HCT116 (cell line): ENCODE measurements around the gene TAF9B. TPM values are rescaled to one million over a fixed set of nuclear protein-coding genes. Genes with fewer than 3 reads are reported as not detected.

Experiments
- ATAC-seq: fragments of 200-7000 bp; cut with Tn5 transposase; 2 replicates; pipeline ENCODE4 v1.9.1; 2020; ENCODE audit warnings: mild to moderate bottlenecking, moderate library complexity
- BruUV-seq: library from RNA; stranded (reverse); fragments of 400-500 nt; replicated peaks from 2 replicates; lab custom pipeline; 2021; lab: Mats Ljungman, UMichigan
- CTCF ChIA-PET: fragments of 300-600 bp; sonication (Branson Sonifier 250); formaldehyde crosslinking; loops from one replicate; lab custom pipeline; 2021; ENCODE audit warnings: antibody characterized with exemption; lab: Charles Lee
- POLR2A ChIA-PET: fragments of 300-600, 350-600 bp; sonication (Branson Sonifier 250); formaldehyde crosslinking; loops from one replicate; lab custom pipeline; 2021; ENCODE audit warnings: antibody characterized with exemption; lab: Charles Lee
- RAD21 ChIA-PET, 2 experiments: fragments of 300-600 bp; sonication (Branson Sonifier 250); formaldehyde crosslinking; loops; one replicate each; lab custom pipeline; 2023; ENCODE audit warnings: low total read pairs in 2 of 2; ENCODE audit not compliant: uncharacterized antibody in 2 of 2, unreplicated experiment in 2 of 2, low non-redundant PET in 1 of 2; lab: Charles Lee
- DNase-seq: peaks from one replicate; pipeline ENCODE4 v3.0.0-alpha.2; 2010; ENCODE audit warnings: low read depth, low spot score
- H2AFZ ChIP-seq: fragments of 200-600 bp; shearing (Covaris generic), sonication (generic); 2 replicates; pipeline ENCODE4 v1.6.1; 2017; ENCODE audit warnings: low read depth, mixed run types, mixed read lengths, antibody characterized with exemption, low read length; ENCODE audit not compliant: poor library complexity, severe bottlenecking
- H3K27ac ChIP-seq: 2 replicates; pipeline ENCODE4 v1.5.1; 2012; ENCODE audit warnings: low read depth, low read length
- H3K27me3 ChIP-seq: fragments of 200-600 bp; sonication (generic); 2 replicates; pipeline ENCODE4 v1.6.1; 2016; ENCODE audit warnings: mixed run types, low read length, mixed read lengths; ENCODE audit not compliant: insufficient read depth
- H3K36me3 ChIP-seq, 2 experiments: fragments of 200-500 bp in 1 of 2; fragments of 200-600 bp in 1 of 2; sonication (Bioruptor generic) in 1 of 2; sonication (generic) in 1 of 2; 2 replicates each; pipeline versions ENCODE4 v1.5.1 to v1.6.1; 2014 to 2016; ENCODE audit warnings: low read length in 2 of 2, inconsistent platforms in 1 of 2, mixed read lengths in 1 of 2, mixed run types in 1 of 2; ENCODE audit not compliant: insufficient read depth in 2 of 2, control insufficient read depth in 1 of 2
- H3K4me1 ChIP-seq, 2 experiments: fragments of 200-600 bp in 1 of 2; sonication (generic) in 1 of 2; 2 replicates each; pipeline versions ENCODE4 v1.5.1 to v1.6.1; 2012 to 2017; ENCODE audit warnings: low read length in 2 of 2, inconsistent platforms in 1 of 2, mild to moderate bottlenecking in 1 of 2, mixed read lengths in 1 of 2, mixed run types in 1 of 2, moderate library complexity in 1 of 2; ENCODE audit not compliant: insufficient read depth in 2 of 2, control insufficient read depth in 1 of 2
- H3K4me2 ChIP-seq: fragments of 200-600 bp; sonication (generic); 2 replicates; pipeline ENCODE4 v1.6.1; 2017; ENCODE audit warnings: mixed run types, low read length, mixed read lengths
- H3K4me3 ChIP-seq, 2 experiments: fragments of 200-600 bp in 1 of 2; sonication (generic) in 1 of 2; replicated peaks in 1 of 2; 2 replicates each; pipeline ENCODE4 v1.5.1; 2011 to 2016; ENCODE audit warnings: low read length in 2 of 2, control low read depth in 1 of 2, low read depth in 1 of 2, mild to moderate bottlenecking in 1 of 2, mixed read lengths in 1 of 2, mixed run types in 1 of 2
- H3K79me2 ChIP-seq: fragments of 200-600 bp; sonication (generic); 2 replicates; pipeline ENCODE4 v1.6.1; 2017; ENCODE audit warnings: mild to moderate bottlenecking, mixed run types, low read length, moderate library complexity, mixed read lengths; ENCODE audit not compliant: insufficient read depth
- H3K9ac ChIP-seq: fragments of 200-600 bp; sonication (generic); 2 replicates; pipeline ENCODE4 v1.6.1; 2016; ENCODE audit warnings: low read length, mixed read lengths
- H3K9me2 ChIP-seq: fragments of 200-600 bp; sonication (generic), shearing (Covaris generic); 2 replicates; pipeline ENCODE4 v1.6.1; 2017; ENCODE audit warnings: mixed run types, mild to moderate bottlenecking, moderate library complexity; ENCODE audit not compliant: insufficient read depth
- H3K9me3 ChIP-seq, 2 experiments: fragments of 200-500 bp in 1 of 2; fragments of 200-600 bp in 1 of 2; sonication (Bioruptor generic) in 1 of 2; sonication (generic) in 1 of 2; 2 replicates each; pipeline ENCODE4 v1.6.1; 2014 to 2017; ENCODE audit warnings: low read length in 2 of 2, mixed read lengths in 2 of 2, inconsistent platforms in 1 of 2, low read depth in 1 of 2, mild to moderate bottlenecking in 1 of 2, mixed run types in 1 of 2, moderate library complexity in 1 of 2; ENCODE audit not compliant: control insufficient read depth in 1 of 2, insufficient read depth in 1 of 2
- H4K20me1 ChIP-seq: fragments of 200-600 bp; sonication (generic), shearing (Covaris generic); 2 replicates; pipeline ENCODE4 v1.6.1; 2017; ENCODE audit warnings: mixed run types, mild to moderate bottlenecking, moderate library complexity; ENCODE audit not compliant: insufficient read depth
- ELF1 ChIP-seq: IDR thresholded peaks from 2 replicates; pipeline ENCODE4 v1.6.1; 2012; ENCODE audit warnings: low read depth, borderline replicate concordance
- EZH2 ChIP-seq: fragments of 200-600 bp; sonication (generic); IDR thresholded peaks from 2 replicates; pipeline ENCODE4 v1.6.1; 2017; ENCODE audit warnings: antibody characterized with exemption, mixed run types
- POLR2A ChIP-seq: IDR thresholded peaks from 2 replicates; pipeline ENCODE4 v1.7.0; 2011; ENCODE audit warnings: borderline replicate concordance; ENCODE audit not compliant: insufficient read depth, insufficient read length; ENCODE audit errors: extremely low read depth
- REST ChIP-seq: IDR thresholded peaks from 2 replicates; pipeline ENCODE4 v1.6.1; 2012; ENCODE audit warnings: low read depth
- SIN3A ChIP-seq: IDR thresholded peaks from 2 replicates; pipeline ENCODE4 v1.6.1; 2012; ENCODE audit warnings: low read depth
- TCF7L2 ChIP-seq: IDR thresholded peaks from 2 replicates; pipeline ENCODE4 v1.7.0; 2011; ENCODE audit warnings: borderline replicate concordance, inconsistent platforms; ENCODE audit not compliant: insufficient read depth, insufficient read length; ENCODE audit errors: extremely low read depth
- YY1 ChIP-seq: IDR thresholded peaks from 2 replicates; pipeline ENCODE4 v1.6.1; 2011; ENCODE audit warnings: low read length, low read depth, moderate library complexity, mild to moderate bottlenecking; ENCODE audit not compliant: insufficient replicate concordance; ENCODE audit errors: extremely low read depth
- intact Hi-C: fragments of 100-400 bp; cut with micrococcal nuclease; formaldehyde crosslinking; loops from 2 replicates; pipeline ENCODE4 v1.10.0; 2022
- total RNA-seq: library from RNA; stranded (reverse); gene quantifications from one replicate; pipeline ENCODE4 v1.2.1, GENCODE V29; 2021; ENCODE audit not compliant: unreplicated experiment
- TF ChIP-seq, protein P1 (sequence below): IDR thresholded peaks from 2 replicates; pipeline ENCODE4 v1.6.1; 2011; ENCODE audit warnings: mild to moderate bottlenecking, low read length, moderate library complexity; ENCODE audit not compliant: insufficient replicate concordance; ENCODE audit errors: extremely low read depth
- TF ChIP-seq, protein P2 (sequence below), 3 experiments: fragments of 200-600 bp in 1 of 3; sonication (generic) in 1 of 3; IDR thresholded peaks in 2 of 3; conservative IDR thresholded peaks in 1 of 3; 2 replicates each; pipeline ENCODE4 v1.5.1; 2012 to 2017; ENCODE audit warnings: low read depth in 2 of 3, low read length in 2 of 3, antibody characterized with exemption in 1 of 3, borderline replicate concordance in 1 of 3, control low read depth in 1 of 3, mild to moderate bottlenecking in 1 of 3, mixed read lengths in 1 of 3, mixed run types in 1 of 3, moderate library complexity in 1 of 3; ENCODE audit not compliant: insufficient read depth in 1 of 3

The TAF9B gene
- total RNA-seq, 1 experiment from 2014 or later = 16.2 TPM

DNA sequence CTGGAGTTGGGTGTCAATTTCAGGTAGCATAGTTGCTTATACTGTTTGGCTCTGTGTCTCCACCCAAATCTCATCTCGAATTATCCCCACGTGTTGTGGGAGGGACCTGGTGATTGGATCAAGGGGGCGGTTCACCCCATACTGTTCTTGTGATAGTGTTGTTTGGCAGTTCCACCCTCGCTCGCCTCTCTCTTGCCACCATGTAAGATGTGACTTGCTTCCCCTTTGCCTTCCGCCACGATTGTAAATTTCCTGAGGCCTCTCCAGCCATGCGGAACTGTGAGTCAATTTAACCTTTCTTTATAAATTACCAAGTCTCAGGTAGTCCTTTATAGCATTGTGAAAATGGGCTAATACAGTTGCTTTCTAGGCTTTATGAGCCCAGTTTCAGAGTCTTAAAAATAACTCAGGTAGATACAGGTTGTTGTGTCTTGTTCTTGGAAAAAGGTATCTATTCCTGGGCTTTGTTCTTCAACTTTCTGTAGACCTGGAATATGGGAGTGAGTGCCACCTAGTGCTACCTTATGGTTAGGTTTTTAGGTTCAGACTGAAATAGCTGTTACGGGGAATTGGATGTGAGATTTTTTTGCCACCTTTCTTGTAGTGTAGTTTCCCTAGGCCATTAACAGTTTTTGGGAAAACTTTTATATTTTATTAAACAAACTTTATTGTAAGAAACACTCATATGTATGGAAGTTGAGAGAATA lies 19.8 kb downstream of the TAF9B start:
- H3K79me2 ChIP-seq = peaks cover 96% of the 10 kb centered on the region
- no peaks in the 10 kb centered on the region for H3K27me3 ChIP-seq
- no peak overlapping the region for H2AFZ ChIP-seq
- ChIA-PET POLR2A (interaction anchor here (1.0 kb wide), 1 partner anchor 15 kb away, joined by 3 read pairs; no protein-coding TSS in a partner anchor), RAD21 (no interaction called here), CTCF (no interaction called here)
- H4K20me1 ChIP-seq = 0 out of 2 replicates have a peak, but pooled peaks cover 21% of the 10 kb centered on the region
- no peak overlapping the region for H3K4me2 ChIP-seq
- H3K9me2 ChIP-seq = no peaks in the 10 kb centered on the region
- ATAC-seq (peak; percentile 63; the same call in 1 of the 2 replicates), DNase-seq (no peak)
- no peaks in the 10 kb centered on the region for H3K4me1 ChIP-seq
- H3K4me3 ChIP-seq = no peak overlapping the region
- no TSS peak for BruUV-seq
- H3K9me3 ChIP-seq = no peaks in the 10 kb centered on the region
- no peak overlapping the region for H3K9ac ChIP-seq
- intact Hi-C loops = loop anchor here (5.0 kb wide), 1 partner anchor 963 kb away; no protein-coding TSS in a partner anchor
- TF ChIP-seq ELF1 = no peak
- TF ChIP-seq POLR2A = no peak
- TF ChIP-seq TCF7L2 = no peak
- TF ChIP-seq REST = no peak
- no peak for TF ChIP-seq SIN3A
- TF ChIP-seq, protein P1, sequence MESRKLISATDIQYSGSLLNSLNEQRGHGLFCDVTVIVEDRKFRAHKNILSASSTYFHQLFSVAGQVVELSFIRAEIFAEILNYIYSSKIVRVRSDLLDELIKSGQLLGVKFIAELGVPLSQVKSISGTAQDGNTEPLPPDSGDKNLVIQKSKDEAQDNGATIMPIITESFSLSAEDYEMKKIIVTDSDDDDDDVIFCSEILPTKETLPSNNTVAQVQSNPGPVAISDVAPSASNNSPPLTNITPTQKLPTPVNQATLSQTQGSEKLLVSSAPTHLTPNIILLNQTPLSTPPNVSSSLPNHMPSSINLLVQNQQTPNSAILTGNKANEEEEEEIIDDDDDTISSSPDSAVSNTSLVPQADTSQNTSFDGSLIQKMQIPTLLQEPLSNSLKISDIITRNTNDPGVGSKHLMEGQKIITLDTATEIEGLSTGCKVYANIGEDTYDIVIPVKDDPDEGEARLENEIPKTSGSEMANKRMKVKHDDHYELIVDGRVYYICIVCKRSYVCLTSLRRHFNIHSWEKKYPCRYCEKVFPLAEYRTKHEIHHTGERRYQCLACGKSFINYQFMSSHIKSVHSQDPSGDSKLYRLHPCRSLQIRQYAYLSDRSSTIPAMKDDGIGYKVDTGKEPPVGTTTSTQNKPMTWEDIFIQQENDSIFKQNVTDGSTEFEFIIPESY = no peak
- no peak for TF ChIP-seq EZH2
- TF ChIP-seq YY1 = no peak
- TF ChIP-seq, protein P2, sequence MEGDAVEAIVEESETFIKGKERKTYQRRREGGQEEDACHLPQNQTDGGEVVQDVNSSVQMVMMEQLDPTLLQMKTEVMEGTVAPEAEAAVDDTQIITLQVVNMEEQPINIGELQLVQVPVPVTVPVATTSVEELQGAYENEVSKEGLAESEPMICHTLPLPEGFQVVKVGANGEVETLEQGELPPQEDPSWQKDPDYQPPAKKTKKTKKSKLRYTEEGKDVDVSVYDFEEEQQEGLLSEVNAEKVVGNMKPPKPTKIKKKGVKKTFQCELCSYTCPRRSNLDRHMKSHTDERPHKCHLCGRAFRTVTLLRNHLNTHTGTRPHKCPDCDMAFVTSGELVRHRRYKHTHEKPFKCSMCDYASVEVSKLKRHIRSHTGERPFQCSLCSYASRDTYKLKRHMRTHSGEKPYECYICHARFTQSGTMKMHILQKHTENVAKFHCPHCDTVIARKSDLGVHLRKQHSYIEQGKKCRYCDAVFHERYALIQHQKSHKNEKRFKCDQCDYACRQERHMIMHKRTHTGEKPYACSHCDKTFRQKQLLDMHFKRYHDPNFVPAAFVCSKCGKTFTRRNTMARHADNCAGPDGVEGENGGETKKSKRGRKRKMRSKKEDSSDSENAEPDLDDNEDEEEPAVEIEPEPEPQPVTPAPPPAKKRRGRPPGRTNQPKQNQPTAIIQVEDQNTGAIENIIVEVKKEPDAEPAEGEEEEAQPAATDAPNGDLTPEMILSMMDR (IDR thresholded peaks at IDR 0.05 in 2 of 3, conservative IDR thresholded peaks at IDR 0.05 in 1 of 3; ENCODE audit: borderline replicate concordance in 1 of 3, insufficient read depth in 1 of 3, low read depth in 2 of 3, low read length in 2 of 3) = peak in 2 of 3 experiments; percentile 24 to 38; a peak in 3 of 6 replicates
- H3K36me3 ChIP-seq = peaks cover 50 to 56% of the 10 kb centered on the region in 2 experiments
- H3K27ac ChIP-seq = no peak overlapping the region
